ENCODE data around the gene HBA1. TPM values are rescaled to one million over a fixed set of nuclear protein-coding genes. Genes with fewer than 3 reads are reported as not detected.
"Not testable (repeated sequence)": the region's sequence is repeated elsewhere in the genome, so short reads cannot be mapped to it uniquely, and the experiment has no call there.

HBA1 gene
- total and polyA plus RNA-seq, 2 of the 4 experiments (the other 2 are of a cell fraction) = 0.21 TPM; not detected in 1

DNA sequence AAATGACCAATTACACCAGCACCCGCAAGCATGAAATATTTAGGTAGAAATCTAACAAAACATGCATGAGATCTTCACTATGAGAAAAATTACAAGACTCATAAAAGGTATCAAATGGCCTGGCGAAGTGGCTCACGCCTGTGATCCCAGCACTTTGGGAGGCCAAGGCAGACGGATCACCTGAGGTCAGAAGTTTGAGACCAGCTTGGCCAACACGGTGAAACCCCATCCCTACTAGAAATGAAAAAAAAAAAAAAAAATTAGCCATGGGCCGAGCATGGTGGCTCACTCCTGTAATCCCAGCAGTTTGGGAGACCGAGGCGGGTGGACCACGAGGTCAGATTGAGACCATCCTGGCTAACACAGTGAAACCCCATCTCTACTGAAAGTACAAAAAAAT is 27.6 kb downstream of the HBA1 start:
- peaks cover 24% of the 10 kb centered on the region for H4K20me1 ChIP-seq (ENCODE audit: insufficient read depth, low read length)
- ATAC-seq (ENCODE audit: low read depth); H3K4ac ChIP-seq (ENCODE audit: low read depth, low read length); H3K9me3 ChIP-seq (ENCODE audit: control insufficient read depth, insufficient read depth, low read length); POLR2A ChIA-PET (ENCODE audit: unreplicated experiment); H3K9me1 ChIP-seq (ENCODE audit: insufficient read depth, low read length); H2AFZ ChIP-seq (replicated peaks; ENCODE audit: low read length, poor library complexity); H3K56ac ChIP-seq (ENCODE audit: extremely low read depth, insufficient read depth, low read length); H3K27ac ChIP-seq (ENCODE audit: insufficient read depth, low read length); intact Hi-C loops (cut with micrococcal nuclease); H2BK5ac ChIP-seq (ENCODE audit: low read depth, low read length, poor library complexity, severe bottlenecking); H4K5ac ChIP-seq (ENCODE audit: low read depth, low read length); H4K91ac ChIP-seq (ENCODE audit: insufficient read depth, low read depth, low read length); dilution Hi-C loops (cut with HindIII; ENCODE audit: low sequenced_read_pairs, unreplicated experiment); H2BK15ac ChIP-seq (ENCODE audit: low read depth, low read length); H3K9ac ChIP-seq (ENCODE audit: low read depth, low read length); H3K4me2 ChIP-seq (ENCODE audit: low read depth, low read length); H2BK20ac ChIP-seq (ENCODE audit: low read depth, low read length); H4K8ac ChIP-seq (ENCODE audit: low read depth in 2 of 2, low read length in 2 of 2); H3K18ac ChIP-seq (ENCODE audit: low read depth, low read length); in situ Hi-C loops (cut with MboI; ENCODE audit: low sequenced_read_pairs); H3K23ac ChIP-seq (ENCODE audit: low read depth, low read length); H3K4me3 ChIP-seq (ENCODE audit: insufficient read depth, low read depth, low read length); H2AK9ac ChIP-seq (replicated peaks; ENCODE audit: low read depth, low read length, poor library complexity); H3K27me3 ChIP-seq (ENCODE audit: control insufficient read depth, insufficient read depth, low read length); H2AK5ac ChIP-seq (ENCODE audit: low read depth, low read length); DNase-seq; H3K14ac ChIP-seq (replicated peaks; ENCODE audit: low read depth, low read length); H2BK120ac ChIP-seq (ENCODE audit: low read depth, low read length); CTCF ChIA-PET; H3K4me1 ChIP-seq (ENCODE audit: control insufficient read depth, insufficient read depth, low read length); BruUV-seq (replicated peaks): not testable (repeated sequence)
- 100% methylated on average over 2 of the region's 9 CpGs; no CpG with 5 or more reads in 1 of the 2 experiments for WGBS, 2 experiments (ENCODE audit: extremely low coverage in 2 of 2, insufficient read length in 1 of 2)
- peaks cover 57% of the 10 kb centered on the region for H3K36me3 ChIP-seq (ENCODE audit: control insufficient read depth, insufficient read depth, low read length)
- H3K79me1 ChIP-seq (ENCODE audit: low read depth in 1 of 2, low read length in 2 of 2) = peaks cover 35 to 57% of the 10 kb centered on the region in 2 experiments
